Astrocyte (in vitro differentiated cells and primary cell): ENCODE data around the gene CDC16. TPM values are rescaled to one million over a fixed set of nuclear protein-coding genes. Genes with fewer than 3 reads are reported as not detected.

Source experiments
- DNase-seq: peaks from one replicate; pipeline ENCODE4 v3.0.0-alpha.2; 2010; ENCODE audit warnings: low read depth
- FAIRE-seq: peaks from 2 replicates; lab custom pipeline; 2011; peaks lifted over from hg19 to GRCh38; lab: Jason Lieb, UNC
- H2AFZ ChIP-seq: 2 replicates; pipeline ENCODE4 v1.6.0; 2012; ENCODE audit warnings: low read depth, low read length, inconsistent platforms
- H3K27ac ChIP-seq: 2 replicates; pipeline ENCODE4 v1.5.1; 2011; ENCODE audit warnings: low read depth, low read length, inconsistent platforms
- H3K27me3 ChIP-seq: 2 replicates; pipeline ENCODE4 v1.6.0; 2011; ENCODE audit warnings: low read length, inconsistent platforms; ENCODE audit not compliant: insufficient read depth
- H3K36me3 ChIP-seq: 2 replicates; pipeline ENCODE4 v1.5.1; 2011; ENCODE audit warnings: low read length, inconsistent platforms; ENCODE audit not compliant: insufficient read depth
- H3K4me1 ChIP-seq: 2 replicates; pipeline ENCODE4 v1.5.1; 2011; ENCODE audit warnings: low read length, inconsistent platforms; ENCODE audit not compliant: insufficient read depth
- H3K4me2 ChIP-seq: 2 replicates; pipeline ENCODE4 v1.6.0; 2012; ENCODE audit warnings: low read length, inconsistent platforms
- H3K4me3 ChIP-seq: 2 replicates; pipeline ENCODE4 v1.5.1; 2011; ENCODE audit warnings: low read depth, mild to moderate bottlenecking, low read length, inconsistent platforms; ENCODE audit not compliant: insufficient read depth
- H3K79me2 ChIP-seq: 2 replicates; pipeline ENCODE4 v1.6.0; 2012; ENCODE audit warnings: mild to moderate bottlenecking, low read length, inconsistent platforms; ENCODE audit not compliant: insufficient read depth
- H3K9ac ChIP-seq: 2 replicates; pipeline ENCODE4 v1.6.0; 2012; ENCODE audit warnings: mild to moderate bottlenecking, low read length, inconsistent platforms
- H3K9me3 ChIP-seq: 2 replicates; pipeline ENCODE4 v1.5.1; 2012; ENCODE audit warnings: low read depth, mild to moderate bottlenecking, low read length, inconsistent platforms; ENCODE audit not compliant: insufficient read depth
- H4K20me1 ChIP-seq: 2 replicates; pipeline ENCODE4 v1.6.0; 2012; ENCODE audit warnings: low read length, inconsistent platforms; ENCODE audit not compliant: insufficient read depth
- H3K27ac Mint-ChIP-seq: one replicate; pipeline ENCODE4 v1.8.0; 2021; ENCODE audit warnings: mild to moderate bottlenecking, mixed read lengths; ENCODE audit not compliant: unreplicated experiment
- H3K27me3 Mint-ChIP-seq: one replicate; pipeline ENCODE4 v1.8.0; 2021; ENCODE audit warnings: low read depth, mixed read lengths; ENCODE audit not compliant: unreplicated experiment
- H3K36me3 Mint-ChIP-seq: one replicate; pipeline ENCODE4 v1.8.0; 2021; ENCODE audit warnings: low read depth, mixed read lengths; ENCODE audit not compliant: unreplicated experiment
- H3K4me1 Mint-ChIP-seq: one replicate; pipeline ENCODE4 v1.8.0; 2021; ENCODE audit warnings: low read depth, mixed read lengths; ENCODE audit not compliant: unreplicated experiment
- H3K4me3 Mint-ChIP-seq: one replicate; pipeline ENCODE4 v1.8.0; 2021; ENCODE audit warnings: mild to moderate bottlenecking, moderate library complexity, mixed read lengths; ENCODE audit not compliant: unreplicated experiment
- H3K9me3 Mint-ChIP-seq: one replicate; pipeline ENCODE4 v1.8.0; 2021; ENCODE audit warnings: mild to moderate bottlenecking, mixed read lengths; ENCODE audit not compliant: unreplicated experiment
- EZH2 ChIP-seq: IDR thresholded peaks from 2 replicates; pipeline ENCODE4 v1.6.1; 2012; ENCODE audit warnings: mild to moderate bottlenecking, low read length, inconsistent platforms; ENCODE audit not compliant: insufficient read depth
- total RNA-seq: library from RNA; stranded (reverse); gene quantifications from 2 replicates; pipeline ENCODE4 v1.2.1, GENCODE V29; 2021
- TF ChIP-seq, protein P1 (sequence below): IDR thresholded peaks from 2 replicates; pipeline ENCODE4 v1.5.1; 2011; ENCODE audit warnings: low read depth, mild to moderate bottlenecking, inconsistent platforms, low read length, moderate library complexity; ENCODE audit not compliant: insufficient read depth

CDC16 gene
- total RNA-seq, 1 donor from 2014 or later, result 77.0 TPM

DNA sequence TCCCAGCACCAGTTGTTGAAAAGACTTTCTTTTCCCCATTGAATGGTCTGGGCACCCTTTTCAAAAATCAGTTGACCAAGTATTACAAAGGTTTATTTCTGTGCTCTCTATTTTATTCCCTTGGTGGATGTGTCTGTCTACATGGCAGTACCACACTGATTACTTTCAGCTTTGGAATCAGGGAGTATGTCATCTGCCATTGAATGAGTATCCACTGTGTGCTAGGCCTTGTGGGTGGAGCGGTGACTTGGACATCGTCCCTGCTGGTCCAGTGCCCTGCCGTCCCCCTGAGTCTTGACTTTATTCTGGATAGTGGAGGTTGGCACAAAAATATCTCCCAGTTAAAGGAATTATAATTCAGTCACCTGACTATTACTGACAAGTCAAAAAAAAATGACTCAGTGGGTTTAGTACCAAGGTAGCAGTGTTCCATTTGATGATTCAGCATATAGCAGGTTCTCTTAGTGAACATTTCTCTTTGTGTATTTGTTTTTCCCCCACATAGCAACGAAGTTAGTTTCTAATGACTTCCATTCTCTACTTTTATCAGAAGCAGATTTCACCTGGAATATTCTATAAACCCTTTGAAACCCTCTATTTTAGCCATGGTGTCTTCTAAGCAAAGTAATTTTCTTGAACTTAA is 50.6 kb downstream of the CDC16 start:
- FAIRE-seq, result no peak
- Histone ChIP-seq H4K20me1 (peaks cover 25% of the 10 kb centered on the region), H3K4me1 (peaks cover 21% of the 10 kb centered on the region), H2AFZ (no peak overlapping the region), H3K79me2 (peaks cover 58% of the 10 kb centered on the region), H3K9me3 (no peaks in the 10 kb centered on the region), H3K4me3 (no peak overlapping the region), H3K36me3 (peaks cover 4% of the 10 kb centered on the region), H3K27me3 (no peaks in the 10 kb centered on the region), H3K4me2 (peak overlapping the region; percentile 5), H3K27ac (peak overlapping the region; percentile 23), H3K9ac (no peak overlapping the region)
- H3K27me3 Mint-ChIP-seq, result no peaks in the 10 kb centered on the region
- TF ChIP-seq EZH2, result no peak
- TF ChIP-seq, protein P1, sequence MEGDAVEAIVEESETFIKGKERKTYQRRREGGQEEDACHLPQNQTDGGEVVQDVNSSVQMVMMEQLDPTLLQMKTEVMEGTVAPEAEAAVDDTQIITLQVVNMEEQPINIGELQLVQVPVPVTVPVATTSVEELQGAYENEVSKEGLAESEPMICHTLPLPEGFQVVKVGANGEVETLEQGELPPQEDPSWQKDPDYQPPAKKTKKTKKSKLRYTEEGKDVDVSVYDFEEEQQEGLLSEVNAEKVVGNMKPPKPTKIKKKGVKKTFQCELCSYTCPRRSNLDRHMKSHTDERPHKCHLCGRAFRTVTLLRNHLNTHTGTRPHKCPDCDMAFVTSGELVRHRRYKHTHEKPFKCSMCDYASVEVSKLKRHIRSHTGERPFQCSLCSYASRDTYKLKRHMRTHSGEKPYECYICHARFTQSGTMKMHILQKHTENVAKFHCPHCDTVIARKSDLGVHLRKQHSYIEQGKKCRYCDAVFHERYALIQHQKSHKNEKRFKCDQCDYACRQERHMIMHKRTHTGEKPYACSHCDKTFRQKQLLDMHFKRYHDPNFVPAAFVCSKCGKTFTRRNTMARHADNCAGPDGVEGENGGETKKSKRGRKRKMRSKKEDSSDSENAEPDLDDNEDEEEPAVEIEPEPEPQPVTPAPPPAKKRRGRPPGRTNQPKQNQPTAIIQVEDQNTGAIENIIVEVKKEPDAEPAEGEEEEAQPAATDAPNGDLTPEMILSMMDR, result no peak
- H3K4me3 Mint-ChIP-seq, result no peak overlapping the region
- no peaks in the 10 kb centered on the region for H3K9me3 Mint-ChIP-seq
- peaks cover 23% of the 10 kb centered on the region for H3K4me1 Mint-ChIP-seq
- H3K27ac Mint-ChIP-seq, result peak overlapping the region; percentile 41
- peak; percentile 45 for DNase-seq
- peaks cover 16% of the 10 kb centered on the region for H3K36me3 Mint-ChIP-seq

DNA sequence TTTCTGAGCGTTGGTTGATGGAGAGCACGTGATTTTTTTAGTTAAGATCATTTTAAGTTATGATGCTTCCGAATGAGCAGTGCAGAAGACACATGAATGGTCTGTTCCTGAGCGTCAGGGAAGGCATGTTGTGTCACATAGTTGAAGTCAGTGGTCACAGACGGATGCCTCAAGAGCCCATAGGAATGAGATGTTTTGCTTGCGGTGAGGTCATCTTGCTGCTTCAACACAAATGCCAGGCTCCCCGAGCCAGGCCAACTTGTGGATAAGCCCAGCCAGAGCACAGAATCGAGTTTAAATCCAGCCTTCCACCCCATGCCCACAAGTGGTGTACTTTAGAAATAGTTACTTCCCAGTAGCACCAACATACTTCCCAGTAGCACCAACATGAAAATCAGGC is 52.1 kb downstream of the CDC16 start:
- Mint-ChIP-seq H3K36me3 (peaks cover 19% of the 10 kb centered on the region), H3K4me1 (peaks cover 18% of the 10 kb centered on the region), H3K27me3 (no peaks in the 10 kb centered on the region), H3K27ac (peak overlapping the region; percentile 50), H3K9me3 (no peaks in the 10 kb centered on the region), H3K4me3 (peak overlapping the region; percentile 66)
- no peak overlapping the region for H3K4me3 ChIP-seq
- TF ChIP-seq EZH2, result no peak
- TF ChIP-seq, protein P1, result no peak
- no peak for FAIRE-seq
- no peaks in the 10 kb centered on the region for H3K9me3 ChIP-seq
- H3K36me3 ChIP-seq, result peaks cover 5% of the 10 kb centered on the region
- H3K4me2 ChIP-seq, result no peak overlapping the region
- H3K27ac ChIP-seq, result peak overlapping the region; percentile 32
- H3K79me2 ChIP-seq, result peaks cover 59% of the 10 kb centered on the region
- H3K4me1 ChIP-seq, result peaks cover 12% of the 10 kb centered on the region
- H3K27me3 ChIP-seq, result no peaks in the 10 kb centered on the region
- no peak overlapping the region for H3K9ac ChIP-seq
- peak; percentile 77 for DNase-seq
- peaks cover 25% of the 10 kb centered on the region for H4K20me1 ChIP-seq
- no peak overlapping the region for H2AFZ ChIP-seq

DNA sequence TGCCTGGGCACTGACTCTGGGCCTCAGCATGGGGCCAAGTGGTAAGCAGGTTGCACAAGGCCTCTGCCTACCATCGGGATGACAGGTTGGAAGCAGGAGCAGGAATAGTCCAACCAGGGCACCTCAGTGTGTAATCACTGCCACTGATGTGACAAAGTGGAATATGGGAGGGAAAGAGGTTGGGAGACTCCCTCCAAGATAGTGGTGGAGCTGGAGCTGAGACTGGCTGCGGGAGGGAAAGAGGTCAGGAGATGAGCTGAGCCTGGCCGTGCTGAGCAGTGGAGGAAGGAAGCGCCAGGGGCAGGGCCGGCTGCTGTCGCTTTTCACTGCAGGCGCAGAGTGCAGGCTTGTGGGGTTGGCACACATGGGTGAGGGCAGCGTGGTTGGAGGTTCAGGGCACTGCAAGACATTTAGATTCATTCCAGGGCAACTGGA is 53.5 kb downstream of the CDC16 start:
- FAIRE-seq, result no peak
- peaks cover 50% of the 10 kb centered on the region for H3K79me2 ChIP-seq
- H3K4me1 Mint-ChIP-seq, result peaks cover 18% of the 10 kb centered on the region
- H3K4me1 ChIP-seq, result peaks cover 12% of the 10 kb centered on the region
- H3K27ac ChIP-seq, result no peak overlapping the region
- H3K27me3 Mint-ChIP-seq, result no peaks in the 10 kb centered on the region
- H3K9me3 Mint-ChIP-seq, result no peaks in the 10 kb centered on the region
- TF ChIP-seq, protein P1, result no peak
- no peak for TF ChIP-seq EZH2
- H3K36me3 ChIP-seq, result peaks cover 10% of the 10 kb centered on the region
- H3K4me3 ChIP-seq, result no peak overlapping the region
- no peak overlapping the region for H3K4me3 Mint-ChIP-seq
- no peaks in the 10 kb centered on the region for H3K9me3 ChIP-seq
- H3K36me3 Mint-ChIP-seq, result peaks cover 20% of the 10 kb centered on the region
- no peak for DNase-seq
- peaks cover 25% of the 10 kb centered on the region for H4K20me1 ChIP-seq
- H3K27ac Mint-ChIP-seq, result no peak overlapping the region
- H3K4me2 ChIP-seq, result no peak overlapping the region
- no peaks in the 10 kb centered on the region for H3K27me3 ChIP-seq
- no peak overlapping the region for H3K9ac ChIP-seq
- no peak overlapping the region for H2AFZ ChIP-seq
